IPS-15b (cell line): ENCODE measurements around the gene DLEU7.
A peak's percentile ranks its signal among the peaks of the same experiment; 100 is the strongest.

Experiments
- H3K27me3 ChIP-seq: one replicate; pipeline ENCODE4 v1.6.1; 2013; ENCODE audit warnings: low read length; ENCODE audit not compliant: control insufficient read depth, insufficient read depth
- H3K36me3 ChIP-seq: one replicate; pipeline ENCODE4 v1.6.1; 2013; ENCODE audit warnings: low read length; ENCODE audit not compliant: control insufficient read depth, insufficient read depth
- H3K4me1 ChIP-seq: one replicate; pipeline ENCODE4 v1.6.1; 2013; ENCODE audit warnings: mild to moderate bottlenecking, low read length; ENCODE audit not compliant: control insufficient read depth, insufficient read depth
- H3K4me3 ChIP-seq: one replicate; pipeline ENCODE4 v1.5.1; 2013; ENCODE audit warnings: low read depth, low read length
- H3K9ac ChIP-seq: one replicate; pipeline ENCODE4 v1.6.1; 2013; ENCODE audit warnings: low read depth, mild to moderate bottlenecking, low read length
- H3K9me3 ChIP-seq: one replicate; pipeline ENCODE4 v1.6.1; 2013; ENCODE audit warnings: mild to moderate bottlenecking, low read length; ENCODE audit not compliant: control insufficient read depth, insufficient read depth

Gene DLEU7

GRCh38 chr13:50842251-50842989 is 1.1 kb downstream of the DLEU7 start:
- Histone ChIP-seq H3K36me3 (no peaks in the 10 kb centered on the region), H3K9ac (peak overlapping the region; percentile 40), H3K4me3 (peak overlapping the region; percentile 70), H3K9me3 (no peaks in the 10 kb centered on the region), H3K4me1 (peaks cover 11% of the 10 kb centered on the region), H3K27me3 (peaks cover 19% of the 10 kb centered on the region)

GRCh38 chr13:50841786-50842185 is 1.7 kb downstream of the DLEU7 start:
- Histone ChIP-seq H3K9me3 (no peaks in the 10 kb centered on the region), H3K4me1 (peaks cover 11% of the 10 kb centered on the region), H3K27me3 (peaks cover 19% of the 10 kb centered on the region), H3K4me3 (no peak overlapping the region), H3K9ac (no peak overlapping the region), H3K36me3 (no peaks in the 10 kb centered on the region)

- Histone ChIP-seq H3K36me3 (no peaks in the 10 kb centered on the region), H3K4me3 (no peak overlapping the region), H3K9ac (no peak overlapping the region), H3K9me3 (no peaks in the 10 kb centered on the region), H3K4me1 (peaks cover 11% of the 10 kb centered on the region), H3K27me3 (peaks cover 15% of the 10 kb centered on the region)
Observed at GRCh38 chr13:50840284-50840683, 3.2 kb downstream of the DLEU7 start.

GRCh38 chr13:50839828-50840227 is 3.7 kb downstream of the DLEU7 start:
- Histone ChIP-seq H3K9me3 (no peaks in the 10 kb centered on the region), H3K4me3 (no peak overlapping the region), H3K27me3 (peaks cover 13% of the 10 kb centered on the region), H3K36me3 (no peaks in the 10 kb centered on the region), H3K4me1 (peaks cover 9% of the 10 kb centered on the region), H3K9ac (no peak overlapping the region)

GRCh38 chr13:50838701-50839100 is 4.8 kb downstream of the DLEU7 start:
- no peaks in the 10 kb centered on the region for H3K9me3 ChIP-seq

GRCh38 chr13:50838031-50838430 is 5.5 kb downstream of the DLEU7 start:
- no peaks in the 10 kb centered on the region for H3K36me3 ChIP-seq
- H3K9me3 ChIP-seq: no peaks in the 10 kb centered on the region
- H3K9ac ChIP-seq: no peak overlapping the region
- peaks cover 6% of the 10 kb centered on the region for H3K4me1 ChIP-seq
- H3K27me3 ChIP-seq: peaks cover 6% of the 10 kb centered on the region
- no peak overlapping the region for H3K4me3 ChIP-seq

More at GRCh38 chr13:50838701-50839100, 4.8 kb downstream of the DLEU7 start:
- Histone ChIP-seq H3K9ac (no peak overlapping the region), H3K27me3 (peaks cover 6% of the 10 kb centered on the region), H3K36me3 (no peaks in the 10 kb centered on the region), H3K4me1 (peaks cover 6% of the 10 kb centered on the region), H3K4me3 (no peak overlapping the region)

- Histone ChIP-seq H3K36me3 (no peaks in the 10 kb centered on the region), H3K27me3 (peaks cover 25% of the 10 kb centered on the region), H3K4me1 (no peaks in the 10 kb centered on the region), H3K9me3 (no peaks in the 10 kb centered on the region), H3K9ac (no peak overlapping the region), H3K4me3 (no peak overlapping the region)
Observed at GRCh38 chr13:50831512-50831911, 12.0 kb downstream of the DLEU7 start.

- no peaks in the 10 kb centered on the region for H3K9me3 ChIP-seq
- no peak overlapping the region for H3K4me3 ChIP-seq
- H3K4me1 ChIP-seq: no peaks in the 10 kb centered on the region
- H3K36me3 ChIP-seq: no peaks in the 10 kb centered on the region
- H3K27me3 ChIP-seq: peaks cover 35% of the 10 kb centered on the region
- no peak overlapping the region for H3K9ac ChIP-seq
Observed at GRCh38 chr13:50829896-50830295, 13.6 kb downstream of the DLEU7 start.

GRCh38 chr13:50829226-50829625 is 14.3 kb downstream of the DLEU7 start:
- Histone ChIP-seq H3K27me3 (peaks cover 35% of the 10 kb centered on the region), H3K9me3 (no peaks in the 10 kb centered on the region)

GRCh38 chr13:50826035-50826434 is 17.5 kb downstream of the DLEU7 start:
- no peaks in the 10 kb centered on the region for H3K36me3 ChIP-seq
- no peaks in the 10 kb centered on the region for H3K4me1 ChIP-seq
- H3K4me3 ChIP-seq: no peak overlapping the region
- no peaks in the 10 kb centered on the region for H3K9me3 ChIP-seq
- H3K27me3 ChIP-seq: peaks cover 35% of the 10 kb centered on the region
- no peak overlapping the region for H3K9ac ChIP-seq

More at GRCh38 chr13:50829226-50829625, 14.3 kb downstream of the DLEU7 start:
- no peaks in the 10 kb centered on the region for H3K36me3 ChIP-seq
- H3K4me3 ChIP-seq: no peak overlapping the region
- H3K4me1 ChIP-seq: no peaks in the 10 kb centered on the region
- H3K9ac ChIP-seq: no peak overlapping the region

GRCh38 chr13:50812242-50812641 is 31.2 kb downstream of the DLEU7 start:
- no peak overlapping the region for H3K9ac ChIP-seq
- no peaks in the 10 kb centered on the region for H3K36me3 ChIP-seq

GRCh38 chr13:50810998-50811397 is 32.5 kb downstream of the DLEU7 start:
- H3K27me3 ChIP-seq: no peaks in the 10 kb centered on the region
- no peak overlapping the region for H3K4me3 ChIP-seq
- H3K9ac ChIP-seq: no peak overlapping the region
- H3K36me3 ChIP-seq: no peaks in the 10 kb centered on the region
- no peaks in the 10 kb centered on the region for H3K9me3 ChIP-seq
- no peaks in the 10 kb centered on the region for H3K4me1 ChIP-seq

More at GRCh38 chr13:50812242-50812641, 31.2 kb downstream of the DLEU7 start:
- no peaks in the 10 kb centered on the region for H3K27me3 ChIP-seq
- H3K4me3 ChIP-seq: no peak overlapping the region
- H3K9me3 ChIP-seq: no peaks in the 10 kb centered on the region
- H3K4me1 ChIP-seq: no peaks in the 10 kb centered on the region
